Measurements from ENCODE around the gene FHIT. TPM values are rescaled to one million over a fixed set of nuclear protein-coding genes. Genes with fewer than 3 reads are reported as not detected.
A peak's percentile ranks its signal among the peaks of the same experiment; 100 is the strongest.

The FHIT gene
- total and polyA plus RNA-seq, 4 donors, result 2.1 to 14.7 (median 6.6) TPM

DNA sequence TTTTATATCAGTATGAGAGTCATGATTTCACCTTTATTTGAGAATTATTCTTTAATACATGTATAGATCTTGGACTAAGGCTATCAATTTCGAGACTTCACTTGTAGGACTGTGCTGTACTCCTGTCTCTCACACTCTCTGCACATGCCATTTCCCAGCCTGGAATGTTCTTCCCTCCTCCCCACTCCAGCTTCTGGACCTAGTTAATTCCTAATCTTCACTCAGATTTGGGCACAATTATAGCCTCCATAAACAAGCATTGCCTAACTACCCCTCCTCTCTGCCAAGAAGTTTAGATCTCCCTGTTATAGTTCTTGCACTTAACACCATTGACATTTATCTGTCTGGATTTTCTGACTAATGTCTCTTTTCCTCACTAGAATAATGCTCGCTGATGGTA, 88.3 kb downstream of the FHIT start (continued):
- TF ChIP-seq, protein P1, sequence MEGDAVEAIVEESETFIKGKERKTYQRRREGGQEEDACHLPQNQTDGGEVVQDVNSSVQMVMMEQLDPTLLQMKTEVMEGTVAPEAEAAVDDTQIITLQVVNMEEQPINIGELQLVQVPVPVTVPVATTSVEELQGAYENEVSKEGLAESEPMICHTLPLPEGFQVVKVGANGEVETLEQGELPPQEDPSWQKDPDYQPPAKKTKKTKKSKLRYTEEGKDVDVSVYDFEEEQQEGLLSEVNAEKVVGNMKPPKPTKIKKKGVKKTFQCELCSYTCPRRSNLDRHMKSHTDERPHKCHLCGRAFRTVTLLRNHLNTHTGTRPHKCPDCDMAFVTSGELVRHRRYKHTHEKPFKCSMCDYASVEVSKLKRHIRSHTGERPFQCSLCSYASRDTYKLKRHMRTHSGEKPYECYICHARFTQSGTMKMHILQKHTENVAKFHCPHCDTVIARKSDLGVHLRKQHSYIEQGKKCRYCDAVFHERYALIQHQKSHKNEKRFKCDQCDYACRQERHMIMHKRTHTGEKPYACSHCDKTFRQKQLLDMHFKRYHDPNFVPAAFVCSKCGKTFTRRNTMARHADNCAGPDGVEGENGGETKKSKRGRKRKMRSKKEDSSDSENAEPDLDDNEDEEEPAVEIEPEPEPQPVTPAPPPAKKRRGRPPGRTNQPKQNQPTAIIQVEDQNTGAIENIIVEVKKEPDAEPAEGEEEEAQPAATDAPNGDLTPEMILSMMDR (IDR thresholded peaks at IDR 0.05; ENCODE audit: low read depth, low read length, missing input control), result no peak
- no peak for TF ChIP-seq TAF1 (conservative IDR thresholded peaks at IDR 0.05)
- TF ChIP-seq RAD21 (IDR thresholded peaks at IDR 0.05), result peak in 1 of 2 donors; percentile 23
- no peak for TF ChIP-seq GABPA (IDR thresholded peaks at IDR 0.05 in 1 of 2, conservative IDR thresholded peaks at IDR 0.05 in 1 of 2)

DNA sequence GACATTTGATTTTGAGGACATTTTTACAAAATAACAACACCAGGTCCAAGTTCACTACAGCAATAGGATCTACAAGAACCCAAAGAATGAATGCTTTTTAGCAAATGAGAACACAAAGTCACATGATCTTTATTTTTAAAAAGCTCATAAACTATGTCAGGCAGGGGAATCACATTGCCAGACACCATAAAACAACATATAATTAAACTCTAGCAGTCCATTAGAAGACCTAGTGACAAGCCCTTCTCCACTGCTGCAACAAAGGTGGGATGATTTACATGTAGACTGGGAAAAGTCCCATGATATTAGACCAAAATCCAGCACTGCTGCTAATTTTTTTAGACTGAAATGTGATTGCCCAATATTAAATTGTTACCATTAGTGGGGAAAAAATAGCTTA, 92.6 kb downstream of the FHIT start:
- Histone ChIP-seq H3K27ac (ENCODE audit: low read depth in 1 of 2, low read length in 2 of 2) (no peak overlapping the region), H3K27me3 (ENCODE audit: control insufficient read depth in 4 of 4, insufficient read depth in 4 of 4, low read length in 3 of 4) (no peaks in the 10 kb centered on the region), H3K4me1 (ENCODE audit: control insufficient read depth in 4 of 4, insufficient read depth in 4 of 4, low read length in 3 of 4) (peaks cover 5 to 25% (median 17%) of the 10 kb centered on the region in 4 donors), H3K4me3 (ENCODE audit: low read depth in 1 of 3, low read length in 3 of 3) (no peak overlapping the region), H3K9me3 (ENCODE audit: control insufficient read depth in 4 of 4, low read length in 3 of 4) (no peaks in the 10 kb centered on the region), H3K36me3 (ENCODE audit: control insufficient read depth in 4 of 4, insufficient read depth in 3 of 4, low read depth in 1 of 4, low read length in 3 of 4) (no peaks in the 10 kb centered on the region), H3K9ac (ENCODE audit: low read depth in 1 of 2, low read length in 2 of 2) (no peak overlapping the region)
- TF ChIP-seq, protein P2, sequence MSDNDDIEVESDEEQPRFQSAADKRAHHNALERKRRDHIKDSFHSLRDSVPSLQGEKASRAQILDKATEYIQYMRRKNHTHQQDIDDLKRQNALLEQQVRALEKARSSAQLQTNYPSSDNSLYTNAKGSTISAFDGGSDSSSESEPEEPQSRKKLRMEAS (IDR thresholded peaks at IDR 0.05), result no peak
- no peak for TF ChIP-seq FOXA1 (IDR thresholded peaks at IDR 0.05)
- no peak for TF ChIP-seq RAD21 (IDR thresholded peaks at IDR 0.05)
- TF ChIP-seq HNF4A (conservative IDR thresholded peaks at IDR 0.05), result no peak
- TF ChIP-seq RXRA (IDR thresholded peaks at IDR 0.05), result no peak
- TF ChIP-seq, protein P3, sequence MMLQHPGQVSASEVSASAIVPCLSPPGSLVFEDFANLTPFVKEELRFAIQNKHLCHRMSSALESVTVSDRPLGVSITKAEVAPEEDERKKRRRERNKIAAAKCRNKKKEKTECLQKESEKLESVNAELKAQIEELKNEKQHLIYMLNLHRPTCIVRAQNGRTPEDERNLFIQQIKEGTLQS (IDR thresholded peaks at IDR 0.05), result no peak
- TF ChIP-seq JUND (IDR thresholded peaks at IDR 0.05), result no peak
- TF ChIP-seq, protein P4, sequence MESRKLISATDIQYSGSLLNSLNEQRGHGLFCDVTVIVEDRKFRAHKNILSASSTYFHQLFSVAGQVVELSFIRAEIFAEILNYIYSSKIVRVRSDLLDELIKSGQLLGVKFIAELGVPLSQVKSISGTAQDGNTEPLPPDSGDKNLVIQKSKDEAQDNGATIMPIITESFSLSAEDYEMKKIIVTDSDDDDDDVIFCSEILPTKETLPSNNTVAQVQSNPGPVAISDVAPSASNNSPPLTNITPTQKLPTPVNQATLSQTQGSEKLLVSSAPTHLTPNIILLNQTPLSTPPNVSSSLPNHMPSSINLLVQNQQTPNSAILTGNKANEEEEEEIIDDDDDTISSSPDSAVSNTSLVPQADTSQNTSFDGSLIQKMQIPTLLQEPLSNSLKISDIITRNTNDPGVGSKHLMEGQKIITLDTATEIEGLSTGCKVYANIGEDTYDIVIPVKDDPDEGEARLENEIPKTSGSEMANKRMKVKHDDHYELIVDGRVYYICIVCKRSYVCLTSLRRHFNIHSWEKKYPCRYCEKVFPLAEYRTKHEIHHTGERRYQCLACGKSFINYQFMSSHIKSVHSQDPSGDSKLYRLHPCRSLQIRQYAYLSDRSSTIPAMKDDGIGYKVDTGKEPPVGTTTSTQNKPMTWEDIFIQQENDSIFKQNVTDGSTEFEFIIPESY (IDR thresholded peaks at IDR 0.05), result no peak
- no peak for TF ChIP-seq HNF4G (IDR thresholded peaks at IDR 0.05)
- TF ChIP-seq GABPA (IDR thresholded peaks at IDR 0.05 in 1 of 2, conservative IDR thresholded peaks at IDR 0.05 in 1 of 2), result no peak
- TF ChIP-seq FOXA2 (IDR thresholded peaks at IDR 0.05), result no peak
- TF ChIP-seq SP1 (IDR thresholded peaks at IDR 0.05), result no peak
- TF ChIP-seq YY1 (IDR thresholded peaks at IDR 0.05), result no peak
- TF ChIP-seq, protein P5, sequence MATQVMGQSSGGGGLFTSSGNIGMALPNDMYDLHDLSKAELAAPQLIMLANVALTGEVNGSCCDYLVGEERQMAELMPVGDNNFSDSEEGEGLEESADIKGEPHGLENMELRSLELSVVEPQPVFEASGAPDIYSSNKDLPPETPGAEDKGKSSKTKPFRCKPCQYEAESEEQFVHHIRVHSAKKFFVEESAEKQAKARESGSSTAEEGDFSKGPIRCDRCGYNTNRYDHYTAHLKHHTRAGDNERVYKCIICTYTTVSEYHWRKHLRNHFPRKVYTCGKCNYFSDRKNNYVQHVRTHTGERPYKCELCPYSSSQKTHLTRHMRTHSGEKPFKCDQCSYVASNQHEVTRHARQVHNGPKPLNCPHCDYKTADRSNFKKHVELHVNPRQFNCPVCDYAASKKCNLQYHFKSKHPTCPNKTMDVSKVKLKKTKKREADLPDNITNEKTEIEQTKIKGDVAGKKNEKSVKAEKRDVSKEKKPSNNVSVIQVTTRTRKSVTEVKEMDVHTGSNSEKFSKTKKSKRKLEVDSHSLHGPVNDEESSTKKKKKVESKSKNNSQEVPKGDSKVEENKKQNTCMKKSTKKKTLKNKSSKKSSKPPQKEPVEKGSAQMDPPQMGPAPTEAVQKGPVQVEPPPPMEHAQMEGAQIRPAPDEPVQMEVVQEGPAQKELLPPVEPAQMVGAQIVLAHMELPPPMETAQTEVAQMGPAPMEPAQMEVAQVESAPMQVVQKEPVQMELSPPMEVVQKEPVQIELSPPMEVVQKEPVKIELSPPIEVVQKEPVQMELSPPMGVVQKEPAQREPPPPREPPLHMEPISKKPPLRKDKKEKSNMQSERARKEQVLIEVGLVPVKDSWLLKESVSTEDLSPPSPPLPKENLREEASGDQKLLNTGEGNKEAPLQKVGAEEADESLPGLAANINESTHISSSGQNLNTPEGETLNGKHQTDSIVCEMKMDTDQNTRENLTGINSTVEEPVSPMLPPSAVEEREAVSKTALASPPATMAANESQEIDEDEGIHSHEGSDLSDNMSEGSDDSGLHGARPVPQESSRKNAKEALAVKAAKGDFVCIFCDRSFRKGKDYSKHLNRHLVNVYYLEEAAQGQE (IDR thresholded peaks at IDR 0.05), result no peak
- TF ChIP-seq EGR1 (IDR thresholded peaks at IDR 0.05; ENCODE audit: low read depth in 2 of 2), result no peak
- no peak for TF ChIP-seq NR2F2 (IDR thresholded peaks at IDR 0.05)
- TF ChIP-seq, protein P1 (IDR thresholded peaks at IDR 0.05; ENCODE audit: low read depth, low read length, missing input control), result no peak
- no peak for TF ChIP-seq TAF1 (conservative IDR thresholded peaks at IDR 0.05)
- no peak for DNase-seq (ENCODE audit: low spot score)

Measured in liver (tissue), 9 donors.